HG02870 (cell line): Measurements from ENCODE around the gene SUN3.
"Not testable (repeated sequence)": the region's sequence is repeated elsewhere in the genome, so short reads cannot be mapped to it uniquely, and the experiment has no call there.

ENCODE experiments used
- ATAC-seq: cut with Tn5 transposase; IDR thresholded peaks from one replicate; pipeline ENCODE4 v1.9.1; 2021; ENCODE audit warnings: mild to moderate bottlenecking, moderate library complexity; ENCODE audit not compliant: unreplicated experiment

The SUN3 gene

DNA sequence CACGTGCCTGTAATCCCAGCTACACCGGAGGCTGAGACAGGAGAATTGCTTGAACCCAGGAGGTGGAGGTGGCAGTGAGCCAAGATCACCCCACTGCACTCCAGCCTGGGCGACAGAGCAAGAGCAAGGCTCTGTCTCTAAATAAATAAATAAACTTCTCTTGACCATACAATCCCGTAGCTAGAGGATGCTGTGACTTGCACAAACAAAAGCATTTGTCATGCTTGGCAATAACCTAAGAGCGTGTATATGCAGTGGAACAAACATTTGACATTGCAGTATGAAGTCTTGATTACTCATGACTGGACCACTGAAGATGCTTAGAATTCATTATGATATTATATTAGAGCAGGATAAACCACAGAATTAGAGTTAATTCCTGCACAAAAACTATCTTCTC lies 5.0 kb upstream of the SUN3 start:
- no peak for ATAC-seq

DNA sequence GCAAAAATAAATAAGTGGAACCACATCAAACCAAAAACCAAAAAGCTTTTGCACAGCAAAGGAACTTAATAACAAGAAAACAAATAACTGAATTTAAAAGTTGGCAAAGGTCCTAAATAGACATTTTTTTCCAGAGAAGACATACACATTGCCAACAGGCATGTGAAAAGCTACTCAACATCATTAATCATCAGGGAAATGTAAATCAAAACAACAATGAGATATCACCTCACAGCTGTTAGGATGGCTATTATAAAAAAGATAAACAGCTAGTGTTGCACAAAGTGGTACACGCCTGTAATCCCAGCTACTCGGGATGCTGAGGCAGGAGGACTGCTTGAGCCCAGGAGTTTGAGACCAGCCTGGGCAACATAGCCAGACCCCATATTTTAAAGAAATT lies 2.2 kb upstream of the SUN3 start:
- no peak for ATAC-seq

DNA sequence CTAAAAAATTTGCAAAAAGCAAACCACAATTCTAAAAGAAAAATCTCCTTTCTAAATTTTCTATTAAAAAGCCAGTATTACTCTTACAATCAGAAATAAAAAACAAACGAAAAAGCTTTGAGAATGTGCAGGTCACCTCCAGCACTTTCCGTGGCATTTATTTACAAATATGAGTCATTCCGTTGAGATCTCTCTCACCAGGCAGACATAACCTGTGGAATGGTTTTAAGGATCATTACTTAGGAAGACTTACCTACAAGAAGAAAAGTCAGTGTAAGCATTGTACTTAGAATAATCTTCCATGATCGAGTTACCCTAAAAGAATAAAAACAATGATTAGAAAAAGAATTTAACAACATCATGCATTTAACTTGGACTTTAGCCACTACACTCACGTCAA lies 3.3 kb downstream of the SUN3 start:
- no peak for ATAC-seq

DNA sequence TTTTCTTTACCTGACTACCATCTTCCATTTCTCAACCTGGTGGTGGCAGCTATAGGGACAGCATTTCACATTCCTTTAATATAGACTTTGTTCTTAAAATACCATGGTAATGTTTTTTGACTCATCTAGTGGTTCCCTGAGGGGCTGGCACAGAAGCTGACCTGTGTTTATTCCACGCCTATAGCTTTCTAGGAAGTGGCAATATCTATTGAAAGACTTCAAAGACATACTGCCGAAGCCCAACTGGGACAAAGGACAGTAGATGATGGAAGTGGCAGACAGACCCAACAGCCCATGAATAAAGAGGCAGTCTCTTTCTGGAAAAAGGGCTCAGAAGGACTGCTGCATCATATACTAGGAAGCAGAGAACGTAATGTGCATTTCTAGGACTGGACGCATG lies 11.2 kb downstream of the SUN3 start:
- ATAC-seq, result no peak

DNA sequence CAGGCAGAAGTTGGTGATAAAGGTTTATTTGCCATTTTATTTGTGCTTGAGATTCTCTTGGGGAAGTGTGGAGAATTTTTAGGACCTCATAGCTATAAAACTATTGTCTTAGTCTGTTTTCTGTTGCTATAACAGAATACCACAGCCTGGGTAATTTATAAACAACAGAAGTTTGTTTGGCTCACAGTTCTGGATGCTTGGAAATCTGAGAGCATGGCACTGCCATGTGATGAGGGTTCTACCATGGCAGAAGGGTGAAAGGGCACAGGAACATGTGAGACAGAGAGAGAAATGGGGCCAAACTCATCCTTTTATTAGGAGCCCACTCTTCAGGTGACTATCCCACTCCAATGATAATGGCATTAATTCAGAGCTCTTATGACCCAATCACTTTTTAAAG lies 12.3 kb downstream of the SUN3 start:
- no peak for ATAC-seq

DNA sequence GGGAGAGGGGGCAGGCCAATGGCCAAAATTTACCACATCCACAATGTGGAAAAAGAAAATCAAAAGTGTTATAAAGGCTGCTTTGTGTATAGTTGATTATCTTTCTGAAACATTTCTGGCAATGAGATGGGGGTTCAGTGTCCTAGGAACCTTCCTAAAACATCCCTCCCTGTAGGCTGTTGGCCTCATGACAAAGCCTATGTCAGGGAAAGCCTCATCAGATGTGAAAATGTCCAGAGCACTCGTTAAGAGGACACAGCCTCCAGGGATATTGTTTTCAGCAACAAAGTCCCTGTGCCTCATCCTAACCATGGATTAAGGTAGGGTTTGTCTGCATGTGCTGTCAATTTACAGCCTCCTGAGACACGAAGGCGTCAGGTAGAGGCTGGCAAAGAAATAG lies 17.0 kb downstream of the SUN3 start:
- ATAC-seq, result no peak

DNA sequence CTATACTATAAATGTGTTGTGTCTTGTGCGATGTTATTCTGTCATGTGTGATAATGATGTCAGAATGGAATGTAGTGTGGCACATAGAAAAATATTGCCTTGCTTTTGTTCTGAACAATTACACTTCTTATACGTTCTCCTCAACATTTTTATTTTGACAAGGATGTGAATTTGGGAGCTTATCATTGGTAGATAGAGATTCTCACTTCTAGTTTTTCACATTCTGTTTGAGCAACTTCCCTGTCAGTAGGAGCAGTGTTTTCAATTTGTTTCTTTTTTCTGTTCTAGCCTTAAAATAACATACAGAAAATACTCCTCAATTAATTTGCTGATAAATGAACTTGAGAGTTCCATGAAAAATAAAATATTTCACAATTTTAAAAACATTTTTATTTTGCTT lies 17.6 kb downstream of the SUN3 start:
- ATAC-seq, result no peak

DNA sequence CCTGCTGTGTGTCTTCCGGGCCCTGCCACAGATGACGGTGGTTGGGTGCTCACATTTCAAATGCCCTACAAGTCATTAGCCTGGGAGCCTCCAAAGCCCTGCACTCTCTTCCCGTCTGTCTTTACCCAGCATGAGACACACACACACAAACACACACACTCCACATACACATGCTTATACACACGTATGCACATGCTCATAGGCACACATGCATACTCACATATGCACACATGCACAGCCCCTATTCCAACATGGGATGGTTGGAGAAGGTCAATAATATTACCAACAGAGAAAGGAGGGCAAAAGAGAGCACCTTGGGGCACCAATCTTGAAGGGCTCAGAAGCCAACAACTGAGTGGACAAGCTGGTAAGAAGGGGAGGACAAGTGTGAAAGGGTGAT lies 19.0 kb downstream of the SUN3 start:
- no peak for ATAC-seq

DNA sequence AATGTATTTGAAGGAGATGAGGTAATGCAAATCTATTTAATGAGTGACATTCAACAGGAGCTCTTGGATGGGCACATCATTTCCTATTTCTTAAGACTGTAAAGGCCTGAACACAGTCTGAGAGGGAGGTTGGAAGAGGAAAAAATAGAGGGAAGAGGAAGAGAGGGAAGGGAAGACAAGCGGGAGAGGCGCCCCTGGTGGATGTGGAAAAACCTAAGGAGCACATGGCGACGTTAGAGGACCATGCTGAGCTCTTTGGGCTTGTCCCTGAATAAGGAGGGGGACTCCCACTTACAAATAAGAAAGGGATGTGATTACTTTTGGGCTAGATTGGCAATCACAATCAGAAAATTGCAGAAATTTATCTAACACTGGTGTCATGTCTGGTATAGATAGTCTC lies 19.6 kb downstream of the SUN3 start:
- no peak for ATAC-seq

DNA sequence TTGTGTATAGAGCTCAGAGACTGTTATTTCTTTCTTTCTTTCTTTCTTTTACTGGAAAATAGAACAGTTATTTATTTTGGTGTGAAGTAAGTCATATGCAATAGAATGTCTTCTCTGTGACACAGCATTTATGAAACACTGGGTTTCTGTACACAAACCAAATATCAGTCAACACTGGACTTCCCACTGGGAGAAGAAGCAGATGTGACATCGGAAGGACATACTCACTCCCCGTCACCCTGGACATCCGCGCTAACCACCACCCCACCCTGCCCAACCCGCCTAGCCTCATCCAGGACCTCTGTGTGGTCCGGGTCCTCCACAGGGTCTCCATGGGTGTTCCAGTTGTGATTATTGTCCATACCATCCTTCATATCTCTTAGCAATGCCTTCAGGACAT lies 22.0 kb downstream of the SUN3 start:
- no peak for ATAC-seq

DNA sequence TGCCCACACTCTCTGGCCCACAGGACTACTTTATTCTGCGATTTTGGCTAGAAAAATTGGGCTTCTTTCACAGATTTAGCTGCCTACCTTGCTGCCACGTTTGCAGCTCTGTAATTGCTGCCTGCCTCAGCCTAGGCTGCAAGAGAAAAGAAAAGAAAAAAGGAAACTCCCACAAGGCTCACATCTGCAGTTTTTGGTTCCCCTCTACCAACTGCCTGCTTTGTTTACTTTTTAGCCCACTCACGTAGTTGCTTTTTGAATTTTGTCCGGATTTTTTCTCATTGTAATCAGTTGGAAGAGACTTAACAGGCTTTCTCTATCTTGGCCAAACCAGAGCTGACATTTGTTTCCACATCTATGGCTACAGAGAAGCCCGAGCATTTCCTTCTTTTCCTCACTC lies 24.3 kb downstream of the SUN3 start:
- peak; percentile 58 for ATAC-seq

DNA sequence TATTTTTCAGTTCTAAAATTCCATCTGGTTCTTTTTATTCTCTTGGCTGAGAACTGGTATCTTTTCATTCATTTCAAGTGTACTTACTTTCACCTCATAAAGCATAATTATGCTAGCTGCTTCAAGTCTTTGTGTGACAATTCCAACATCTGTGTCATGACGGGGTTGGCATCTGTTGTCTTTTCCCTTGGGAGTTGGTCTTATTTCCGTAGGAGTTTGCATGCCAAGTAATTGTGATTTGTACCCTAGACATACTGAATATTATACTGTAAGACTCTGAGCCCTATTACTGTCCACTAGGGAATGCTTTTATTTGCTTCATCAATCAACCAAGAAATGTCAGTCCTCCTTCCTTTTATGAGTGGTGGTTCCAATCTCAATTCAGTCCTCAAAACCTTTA lies 24.9 kb downstream of the SUN3 start:
- no peak for ATAC-seq

DNA sequence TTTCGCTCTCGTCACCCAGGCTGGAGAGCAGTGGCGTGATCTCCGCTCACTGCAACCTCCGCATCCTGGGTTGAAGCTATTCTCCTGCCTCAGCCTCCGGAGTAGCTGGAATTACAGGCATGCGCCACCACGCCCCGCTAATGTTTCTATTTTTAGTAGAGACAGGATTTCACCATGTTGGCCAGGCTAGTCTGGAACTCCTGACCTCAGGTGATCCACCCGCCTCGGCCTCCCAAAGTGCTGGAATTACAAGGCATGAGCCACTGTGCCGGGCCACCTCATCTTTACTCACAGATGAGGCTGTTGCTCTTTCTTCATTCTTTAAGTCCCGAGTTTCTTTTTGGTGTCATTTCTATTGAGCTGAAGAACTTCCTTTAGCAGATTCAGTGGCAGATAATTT lies 28.7 kb downstream of the SUN3 start:
- not testable (repeated sequence) for ATAC-seq

DNA sequence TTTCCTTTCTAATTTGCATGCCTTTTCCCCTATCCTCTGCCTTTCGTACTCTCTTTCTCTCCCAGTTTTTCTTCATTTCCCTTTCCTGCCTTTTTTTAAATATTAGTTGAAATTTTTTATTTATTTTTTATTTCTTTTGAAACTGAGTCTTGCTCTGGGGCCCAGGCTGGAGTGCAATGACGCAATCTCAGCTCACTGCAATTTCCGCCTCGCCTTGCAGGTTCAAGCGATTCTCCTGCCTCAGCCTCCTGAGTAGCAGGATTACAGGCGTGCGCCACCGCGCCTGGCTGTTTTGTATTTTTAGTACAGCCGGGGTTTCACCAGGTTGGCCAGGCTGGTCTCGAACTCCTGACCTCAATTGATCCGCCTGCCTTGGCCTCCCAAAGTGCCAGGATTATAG lies 29.5 kb downstream of the SUN3 start:
- ATAC-seq, result no peak

DNA sequence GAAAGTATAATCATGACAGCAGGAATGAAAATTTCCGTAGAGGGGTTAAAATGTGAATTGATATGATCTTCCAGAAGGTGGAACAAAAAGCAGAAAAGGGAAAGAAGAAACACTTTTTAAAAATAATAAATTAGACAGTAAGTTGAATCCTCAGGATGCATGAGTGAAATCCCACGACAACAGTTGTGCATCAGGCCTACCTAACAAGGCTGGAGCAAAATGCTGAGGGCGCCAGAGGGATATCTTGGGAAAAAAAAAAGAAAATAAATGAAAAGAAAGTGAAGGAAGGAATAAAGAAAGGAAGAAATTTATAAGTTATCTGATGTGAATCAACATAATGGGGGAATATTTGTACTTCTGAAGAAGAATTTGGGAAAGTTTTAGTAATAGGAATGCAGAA lies 36.5 kb downstream of the SUN3 start:
- no peak for ATAC-seq

DNA sequence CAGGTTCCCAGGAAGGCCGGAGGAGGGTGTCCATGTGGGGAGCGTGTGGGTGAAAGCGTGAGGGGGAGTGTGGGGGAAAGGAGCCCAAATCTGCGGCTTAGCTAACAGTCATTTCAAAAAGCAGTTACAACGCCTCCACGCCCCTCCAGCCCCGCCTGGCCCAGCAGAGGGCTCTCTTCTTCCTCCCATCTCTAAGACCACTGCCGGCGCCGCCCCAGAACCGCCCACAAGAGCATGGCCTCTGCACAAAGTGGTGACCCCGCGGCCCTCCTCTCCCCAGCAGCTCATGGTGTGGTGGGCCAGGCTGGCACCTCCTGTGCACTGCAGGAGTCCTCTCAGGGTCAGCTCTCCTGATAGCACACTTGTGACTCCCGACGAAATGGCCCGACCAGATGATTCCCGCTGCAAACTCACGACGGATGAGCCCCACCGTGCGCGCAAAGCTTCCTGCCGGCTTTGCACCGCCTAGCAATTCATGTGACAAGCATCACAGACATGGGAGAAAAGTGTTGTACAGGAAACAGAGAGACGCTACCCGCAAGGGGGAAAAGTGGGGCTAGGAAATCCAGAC lies 37.1 kb downstream of the SUN3 start:
- peak; percentile 99 for ATAC-seq

DNA sequence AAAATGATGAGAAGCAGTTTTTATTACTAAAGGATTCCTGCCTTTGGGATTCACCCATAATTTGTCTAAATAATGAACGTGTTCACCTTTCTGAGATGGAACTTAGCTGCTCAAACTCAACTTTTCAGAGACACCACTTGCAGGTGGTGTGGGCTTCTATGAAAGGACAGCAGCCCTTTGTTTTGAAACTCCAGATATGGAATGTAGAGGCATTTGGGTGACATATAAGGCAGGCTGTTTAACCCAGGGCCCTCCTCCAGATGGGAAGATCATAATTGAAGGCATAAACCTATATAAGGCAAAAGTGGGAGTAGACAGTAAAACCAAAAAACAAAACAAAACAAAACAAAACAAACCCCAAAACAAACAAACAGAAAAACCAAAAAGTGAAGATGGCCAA lies 37.6 kb downstream of the SUN3 start:
- peak; percentile 6 for ATAC-seq

DNA sequence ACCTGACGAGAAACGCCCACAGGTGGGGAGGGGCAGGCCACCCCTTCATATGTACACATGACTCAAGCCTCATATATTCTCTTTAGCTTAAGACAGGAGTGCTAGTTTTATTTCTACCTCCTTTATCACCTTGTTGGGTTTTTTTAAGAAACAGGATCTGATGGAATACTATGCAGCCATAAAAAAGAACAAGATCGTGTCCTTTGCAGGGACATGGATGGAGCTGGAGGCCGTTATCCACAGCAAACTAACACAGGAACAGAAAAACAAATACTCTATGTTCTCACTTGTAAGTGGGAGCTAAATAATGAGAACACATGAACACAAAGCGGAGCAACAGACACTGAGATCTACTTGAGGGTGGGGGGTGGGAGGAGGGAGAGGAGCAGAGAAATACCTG lies 38.3 kb downstream of the SUN3 start:
- ATAC-seq, result no peak

DNA sequence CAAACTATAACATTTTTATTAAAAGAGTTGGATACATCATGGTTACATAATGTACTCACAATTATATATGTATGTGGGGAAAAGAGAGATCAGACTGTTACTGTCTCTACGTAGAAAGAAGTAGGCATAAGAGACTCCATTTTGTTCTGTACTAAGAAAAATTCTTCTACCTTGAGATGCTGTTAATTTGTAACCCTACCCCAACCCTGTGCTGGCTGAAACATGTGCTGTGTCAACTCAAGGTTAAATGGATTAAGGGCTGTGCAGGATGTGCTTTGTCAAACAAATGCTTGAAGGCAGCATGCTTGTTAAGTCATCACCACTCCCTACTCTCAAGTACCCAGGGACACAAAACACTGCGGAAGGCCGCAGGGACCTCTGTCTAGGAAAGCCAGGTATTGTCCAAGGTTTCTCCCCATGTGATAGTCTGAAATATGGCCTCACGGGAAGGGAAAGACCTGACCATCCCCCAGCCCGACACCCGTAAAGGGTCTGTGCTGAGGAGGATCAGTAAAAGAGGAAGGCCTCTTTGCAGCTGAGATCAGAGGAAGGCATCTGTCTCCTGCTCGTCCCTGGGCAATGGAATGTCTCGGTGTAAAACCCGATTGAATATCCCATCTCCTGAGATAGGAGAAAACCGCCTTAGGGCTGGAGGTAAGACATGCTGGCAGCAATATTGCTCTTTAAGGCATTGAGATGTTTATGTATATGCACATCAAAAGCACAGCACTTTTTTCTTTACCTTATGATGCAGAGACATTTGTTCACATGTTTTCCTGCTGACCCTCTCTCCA lies 39.1 kb downstream of the SUN3 start:
- ATAC-seq, result not testable (repeated sequence)

DNA sequence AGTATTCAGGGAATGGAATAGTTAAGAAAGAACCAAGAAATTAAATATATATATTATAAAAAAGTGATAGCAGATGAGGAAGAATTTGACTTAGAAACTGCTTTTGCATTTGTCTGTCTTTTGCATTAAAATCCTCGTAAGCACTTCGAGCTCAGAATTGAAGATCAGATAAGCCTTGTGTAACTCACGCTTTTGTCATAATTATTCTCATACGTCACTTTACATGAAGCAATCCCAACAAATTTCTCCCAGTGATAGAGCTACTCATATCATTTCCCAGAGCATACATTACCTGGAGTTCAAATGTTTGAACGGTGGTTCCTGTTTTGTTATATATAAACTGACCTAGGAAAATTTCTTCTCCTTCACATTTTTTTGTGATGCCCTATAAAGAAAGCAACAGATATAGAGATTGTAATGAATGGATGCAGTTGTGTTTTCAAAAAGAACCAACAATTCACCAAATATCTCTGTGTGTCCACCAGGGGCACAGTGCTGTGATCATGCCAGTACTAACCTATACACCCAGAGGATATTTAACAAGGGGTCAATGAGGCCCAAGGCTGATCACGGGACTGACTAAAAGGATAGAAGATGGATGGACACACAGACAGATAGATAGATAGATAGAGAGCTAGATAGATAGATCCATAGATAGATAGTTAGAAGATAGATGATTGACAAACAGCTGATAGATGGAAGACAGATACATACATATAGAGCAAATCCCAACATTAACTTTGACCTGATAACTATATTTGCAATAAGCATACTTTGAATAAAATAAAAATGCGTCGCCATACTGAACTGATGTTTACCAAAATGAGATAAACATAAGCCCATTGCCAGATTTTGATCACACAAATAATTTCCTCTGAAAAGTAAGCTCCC lies 40.2 kb downstream of the SUN3 start:
- no peak for ATAC-seq

DNA sequence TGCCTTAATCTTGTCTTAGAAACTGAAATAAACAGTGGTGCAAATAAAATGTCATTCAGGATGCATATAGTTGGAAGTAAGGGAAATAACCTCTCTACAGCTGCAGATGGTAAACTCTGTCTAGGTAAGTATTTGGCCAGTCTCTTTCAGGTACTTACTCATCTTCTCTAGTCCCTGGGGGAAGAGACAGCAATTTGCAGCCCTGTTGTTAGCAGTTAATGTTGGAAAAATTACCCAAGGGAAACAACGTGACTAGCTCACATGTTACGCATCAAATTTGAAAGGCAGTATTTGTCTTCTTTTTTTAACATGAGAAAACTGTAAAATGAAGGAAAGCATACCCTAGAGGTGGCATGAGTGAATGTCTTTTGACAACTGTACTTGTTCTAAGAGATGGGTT lies 46.3 kb downstream of the SUN3 start:
- no peak for ATAC-seq

DNA sequence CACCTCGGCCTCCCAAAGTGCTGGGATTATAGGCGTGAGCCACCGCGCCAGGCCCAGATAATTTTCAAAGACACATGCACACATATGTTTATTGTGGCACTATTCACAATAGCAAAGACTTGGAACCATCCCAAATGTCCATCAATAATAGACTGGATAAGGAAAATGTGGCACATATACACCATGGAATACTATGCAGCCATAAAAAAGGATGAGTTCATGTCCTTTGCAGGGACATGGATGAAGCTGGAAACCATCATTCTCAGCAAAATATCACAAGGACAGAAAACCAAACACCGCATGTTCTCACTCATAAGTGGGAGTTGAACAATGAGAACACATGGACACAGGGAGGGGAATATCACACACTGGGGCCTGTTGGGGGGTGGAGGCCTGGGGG lies 48.3 kb downstream of the SUN3 start:
- ATAC-seq, result not testable (repeated sequence)
